Astrocyte (in vitro differentiated cells and primary cell): Measurements from ENCODE around the gene DEPDC7. TPM values are rescaled to one million over a fixed set of nuclear protein-coding genes. Genes with fewer than 3 reads are reported as not detected.
"Not testable (repeated sequence)": the region's sequence is repeated elsewhere in the genome, so short reads cannot be mapped to it uniquely, and the experiment has no call there.

Source experiments
- DNase-seq: peaks from one replicate; pipeline ENCODE4 v3.0.0-alpha.2; 2010; ENCODE audit warnings: low read depth
- FAIRE-seq: peaks from 2 replicates; lab custom pipeline; 2011; peaks lifted over from hg19 to GRCh38; lab: Jason Lieb, UNC
- H2AFZ ChIP-seq: 2 replicates; pipeline ENCODE4 v1.6.0; 2012; ENCODE audit warnings: low read depth, low read length, inconsistent platforms
- H3K27ac ChIP-seq: 2 replicates; pipeline ENCODE4 v1.5.1; 2011; ENCODE audit warnings: low read depth, low read length, inconsistent platforms
- H3K27me3 ChIP-seq: 2 replicates; pipeline ENCODE4 v1.6.0; 2011; ENCODE audit warnings: low read length, inconsistent platforms; ENCODE audit not compliant: insufficient read depth
- H3K36me3 ChIP-seq: 2 replicates; pipeline ENCODE4 v1.5.1; 2011; ENCODE audit warnings: low read length, inconsistent platforms; ENCODE audit not compliant: insufficient read depth
- H3K4me1 ChIP-seq: 2 replicates; pipeline ENCODE4 v1.5.1; 2011; ENCODE audit warnings: low read length, inconsistent platforms; ENCODE audit not compliant: insufficient read depth
- H3K4me2 ChIP-seq: 2 replicates; pipeline ENCODE4 v1.6.0; 2012; ENCODE audit warnings: low read length, inconsistent platforms
- H3K4me3 ChIP-seq: 2 replicates; pipeline ENCODE4 v1.5.1; 2011; ENCODE audit warnings: low read depth, mild to moderate bottlenecking, low read length, inconsistent platforms; ENCODE audit not compliant: insufficient read depth
- H3K79me2 ChIP-seq: 2 replicates; pipeline ENCODE4 v1.6.0; 2012; ENCODE audit warnings: mild to moderate bottlenecking, low read length, inconsistent platforms; ENCODE audit not compliant: insufficient read depth
- H3K9ac ChIP-seq: 2 replicates; pipeline ENCODE4 v1.6.0; 2012; ENCODE audit warnings: mild to moderate bottlenecking, low read length, inconsistent platforms
- H3K9me3 ChIP-seq: 2 replicates; pipeline ENCODE4 v1.5.1; 2012; ENCODE audit warnings: low read depth, mild to moderate bottlenecking, low read length, inconsistent platforms; ENCODE audit not compliant: insufficient read depth
- H4K20me1 ChIP-seq: 2 replicates; pipeline ENCODE4 v1.6.0; 2012; ENCODE audit warnings: low read length, inconsistent platforms; ENCODE audit not compliant: insufficient read depth
- H3K27ac Mint-ChIP-seq: one replicate; pipeline ENCODE4 v1.8.0; 2021; ENCODE audit warnings: mild to moderate bottlenecking, mixed read lengths; ENCODE audit not compliant: unreplicated experiment
- H3K27me3 Mint-ChIP-seq: one replicate; pipeline ENCODE4 v1.8.0; 2021; ENCODE audit warnings: low read depth, mixed read lengths; ENCODE audit not compliant: unreplicated experiment
- H3K36me3 Mint-ChIP-seq: one replicate; pipeline ENCODE4 v1.8.0; 2021; ENCODE audit warnings: low read depth, mixed read lengths; ENCODE audit not compliant: unreplicated experiment
- H3K4me1 Mint-ChIP-seq: one replicate; pipeline ENCODE4 v1.8.0; 2021; ENCODE audit warnings: low read depth, mixed read lengths; ENCODE audit not compliant: unreplicated experiment
- H3K4me3 Mint-ChIP-seq: one replicate; pipeline ENCODE4 v1.8.0; 2021; ENCODE audit warnings: mild to moderate bottlenecking, moderate library complexity, mixed read lengths; ENCODE audit not compliant: unreplicated experiment
- H3K9me3 Mint-ChIP-seq: one replicate; pipeline ENCODE4 v1.8.0; 2021; ENCODE audit warnings: mild to moderate bottlenecking, mixed read lengths; ENCODE audit not compliant: unreplicated experiment
- CTCF ChIP-seq: IDR thresholded peaks from 2 replicates; pipeline ENCODE4 v1.5.1; 2011; ENCODE audit warnings: low read depth, mild to moderate bottlenecking, inconsistent platforms, low read length, moderate library complexity; ENCODE audit not compliant: insufficient read depth
- EZH2 ChIP-seq: IDR thresholded peaks from 2 replicates; pipeline ENCODE4 v1.6.1; 2012; ENCODE audit warnings: mild to moderate bottlenecking, low read length, inconsistent platforms; ENCODE audit not compliant: insufficient read depth
- total RNA-seq: library from RNA; stranded (reverse); gene quantifications from 2 replicates; pipeline ENCODE4 v1.2.1, GENCODE V29; 2021

The DEPDC7 gene
- total RNA-seq, 1 donor from 2014 or later: 3.7 TPM

- Histone ChIP-seq H2AFZ (no peak overlapping the region), H3K4me2 (peak overlapping the region; percentile 21), H3K27ac (no peak overlapping the region), H3K9me3 (no peaks in the 10 kb centered on the region), H3K36me3 (peaks cover 3% of the 10 kb centered on the region), H4K20me1 (no peaks in the 10 kb centered on the region), H3K4me3 (no peak overlapping the region), H3K79me2 (no peaks in the 10 kb centered on the region), H3K9ac (no peak overlapping the region), H3K27me3 (no peaks in the 10 kb centered on the region), H3K4me1 (peaks cover 18% of the 10 kb centered on the region)
- TF ChIP-seq CTCF (no peak), EZH2 (no peak)
- H3K27ac Mint-ChIP-seq: no peak overlapping the region
- H3K4me3 Mint-ChIP-seq: no peak overlapping the region
- no peaks in the 10 kb centered on the region for H3K36me3 Mint-ChIP-seq
- no peaks in the 10 kb centered on the region for H3K9me3 Mint-ChIP-seq
- no peak for FAIRE-seq
- peak; percentile 35 for DNase-seq
- H3K27me3 Mint-ChIP-seq: no peaks in the 10 kb centered on the region
- H3K4me1 Mint-ChIP-seq: peaks cover 14% of the 10 kb centered on the region
Measured at GRCh38 chr11:33027233-33027632, 11.6 kb downstream of the DEPDC7 start.

- Mint-ChIP-seq H3K4me1 (peaks cover 14% of the 10 kb centered on the region), H3K27me3 (no peaks in the 10 kb centered on the region), H3K4me3 (no peak overlapping the region), H3K36me3 (no peaks in the 10 kb centered on the region), H3K9me3 (no peaks in the 10 kb centered on the region), H3K27ac (no peak overlapping the region)
- DNase-seq (peak; percentile 69), FAIRE-seq (peak; percentile 55)
- peaks cover 18% of the 10 kb centered on the region for H3K4me1 ChIP-seq
- H3K27me3 ChIP-seq: no peaks in the 10 kb centered on the region
- no peaks in the 10 kb centered on the region for H3K79me2 ChIP-seq
- no peak for TF ChIP-seq EZH2
- TF ChIP-seq CTCF: no peak
- H3K9me3 ChIP-seq: no peaks in the 10 kb centered on the region
- H2AFZ ChIP-seq: no peak overlapping the region
- H3K4me3 ChIP-seq: no peak overlapping the region
- H3K4me2 ChIP-seq: peak overlapping the region; percentile 73
- peaks cover 3% of the 10 kb centered on the region for H3K36me3 ChIP-seq
- no peaks in the 10 kb centered on the region for H4K20me1 ChIP-seq
- H3K9ac ChIP-seq: peak overlapping the region; percentile 1
- peak overlapping the region; percentile 4 for H3K27ac ChIP-seq
Measured at GRCh38 chr11:33027846-33028536, 12.3 kb downstream of the DEPDC7 start.

GRCh38 chr11:33028537-33028914, 12.8 kb downstream of the DEPDC7 start:
- H3K27ac ChIP-seq: peak overlapping the region; percentile 4
- no peaks in the 10 kb centered on the region for H3K27me3 Mint-ChIP-seq
- no peak for FAIRE-seq
- no peaks in the 10 kb centered on the region for H3K36me3 Mint-ChIP-seq
- no peaks in the 10 kb centered on the region for H3K79me2 ChIP-seq
- no peaks in the 10 kb centered on the region for H3K27me3 ChIP-seq
- H3K4me1 Mint-ChIP-seq: peaks cover 14% of the 10 kb centered on the region
- DNase-seq: no peak
- H3K9ac ChIP-seq: peak overlapping the region; percentile 1
- no peaks in the 10 kb centered on the region for H3K9me3 Mint-ChIP-seq
- H3K27ac Mint-ChIP-seq: no peak overlapping the region
- peaks cover 3% of the 10 kb centered on the region for H3K36me3 ChIP-seq
- no peak overlapping the region for H2AFZ ChIP-seq
- H3K4me1 ChIP-seq: peaks cover 18% of the 10 kb centered on the region
- H3K4me3 Mint-ChIP-seq: no peak overlapping the region
- no peaks in the 10 kb centered on the region for H4K20me1 ChIP-seq
- no peaks in the 10 kb centered on the region for H3K9me3 ChIP-seq
- H3K4me3 ChIP-seq: no peak overlapping the region
- no peak for TF ChIP-seq EZH2
- TF ChIP-seq CTCF: no peak
- peak overlapping the region; percentile 73 for H3K4me2 ChIP-seq

- not testable (repeated sequence) for H3K4me3 Mint-ChIP-seq, H3K4me3 ChIP-seq, H3K27me3 ChIP-seq, H3K36me3 Mint-ChIP-seq, H3K36me3 ChIP-seq, H3K9me3 Mint-ChIP-seq, H3K9ac ChIP-seq, H3K27me3 Mint-ChIP-seq, DNase-seq, H2AFZ ChIP-seq, FAIRE-seq, H3K4me2 ChIP-seq, H4K20me1 ChIP-seq, H3K9me3 ChIP-seq, H3K27ac ChIP-seq, H3K79me2 ChIP-seq
- H3K4me1 ChIP-seq: peaks cover 18% of the 10 kb centered on the region
- Mint-ChIP-seq H3K27ac (peak overlapping the region; percentile 41), H3K4me1 (peaks cover 14% of the 10 kb centered on the region)
Measured at GRCh38 chr11:33029218-33029617, 13.5 kb downstream of the DEPDC7 start.
